CD4-positive, alpha-beta T cell (primary cell): ENCODE data around the gene RBMS3. TPM values are rescaled to one million over a fixed set of nuclear protein-coding genes. Genes with fewer than 3 reads are reported as not detected.

Experiments
- ATAC-seq: fragments of 200-7000 bp; cut with Tn5 transposase; one replicate; pipeline ENCODE4 v1.10.0; 2022; ENCODE audit warnings: mild to moderate bottlenecking; ENCODE audit not compliant: poor library complexity
- CTCF ChIA-PET: fragments of 350-600 bp; sonication (Branson Sonifier 250); formaldehyde crosslinking; loops from one replicate; lab custom pipeline; 2021; ENCODE audit warnings: antibody characterized with exemption, inconsistent platforms; lab: Charles Lee
- POLR2A ChIA-PET: fragments of 350-600 bp; sonication (Branson Sonifier 250); formaldehyde crosslinking; loops from one replicate; lab custom pipeline; 2021; ENCODE audit warnings: antibody characterized with exemption, inconsistent platforms; lab: Charles Lee
- DNase-seq, 14 experiments: peaks; one replicate each; pipeline ENCODE4 v3.0.0-alpha.2; 2013 to 2020; ENCODE audit warnings: mixed read lengths in 2 of 14
- H3K27ac ChIP-seq, 2 donors: one replicate each; pipeline versions ENCODE4 v1.5.1 to v1.7.0; 2013; ENCODE audit warnings: low read length in 2 of 2, low read depth in 1 of 2, mild to moderate bottlenecking in 1 of 2
- H3K27me3 ChIP-seq, 2 experiments: 1 replicate in 1 of 2; 2 replicates in 1 of 2; pipeline versions ENCODE4 v1.6.1 to v1.7.0; 2013; ENCODE audit warnings: low read length in 2 of 2, control low read depth in 1 of 2, mild to moderate bottlenecking in 1 of 2, moderate library complexity in 1 of 2; ENCODE audit not compliant: insufficient read depth in 2 of 2, control insufficient read depth in 1 of 2
- H3K36me3 ChIP-seq: one replicate; pipeline ENCODE4 v1.6.1; 2013; ENCODE audit warnings: low read length, control low read depth; ENCODE audit not compliant: insufficient read depth
- H3K4me1 ChIP-seq: one replicate; pipeline ENCODE4 v1.6.1; 2013; ENCODE audit warnings: low read length, control low read depth; ENCODE audit not compliant: insufficient read depth
- H3K4me3 ChIP-seq: one replicate; pipeline ENCODE4 v1.5.1; 2013; ENCODE audit warnings: mild to moderate bottlenecking, low read length, moderate library complexity
- H3K9me3 ChIP-seq, 2 experiments: 1 replicate in 1 of 2; 2 replicates in 1 of 2; pipeline versions ENCODE4 v1.6.1 to v1.7.0; 2013; ENCODE audit warnings: low read length in 2 of 2, mild to moderate bottlenecking in 2 of 2, control low read depth in 1 of 2, moderate library complexity in 1 of 2; ENCODE audit not compliant: control insufficient read depth in 1 of 2, insufficient read depth in 1 of 2
- H3K27ac Mint-ChIP-seq: one replicate; pipeline ENCODE4 v1.8.0; 2020; ENCODE audit warnings: mixed read lengths
- H3K27me3 Mint-ChIP-seq: one replicate; pipeline ENCODE4 v1.8.0; 2021; ENCODE audit warnings: mixed read lengths
- H3K36me3 Mint-ChIP-seq: one replicate; pipeline ENCODE4 v1.8.0; 2021; ENCODE audit warnings: low read depth, mixed read lengths
- H3K4me1 Mint-ChIP-seq: one replicate; pipeline ENCODE4 v1.8.0; 2021; ENCODE audit warnings: low read depth, mixed read lengths
- H3K4me3 Mint-ChIP-seq: one replicate; pipeline ENCODE4 v1.8.0; 2020; ENCODE audit warnings: mild to moderate bottlenecking, mixed read lengths
- H3K9me3 Mint-ChIP-seq: one replicate; pipeline ENCODE4 v1.8.0; 2020; ENCODE audit warnings: mixed read lengths
- CTCF ChIP-seq: fragments of 200-600 bp; IDR thresholded peaks from one replicate; pipeline ENCODE4 v1.8.0; 2022; ENCODE audit warnings: antibody characterized with exemption, mild to moderate bottlenecking
- intact Hi-C, 2 experiments: fragments of 100-400 bp; cut with DNase I in 1 of 2; cut with micrococcal nuclease in 1 of 2; formaldehyde crosslinking; loops; one replicate each; pipeline versions ENCODE4 v1.15.1 to v1.9.0; 2023 to 2025; cut with DNase I, micrococcal nuclease
- total RNA-seq, 174 experiments: library from RNA in 2 of 174; stranded (reverse) in 2 of 174; gene quantifications; one replicate each; pipeline ENCODE4 v1.2.3 and lab custom pipeline; 2021 to 2026

RBMS3 gene
- total RNA-seq, 2 experiments from 2014 or later, result 1.6 to 1.7 TPM

GRCh38 chr3:29590012-29590411 lies 309.1 kb downstream of the RBMS3 start:
- H3K9me3 ChIP-seq, result no peaks in the 10 kb centered on the region
- no peak for TF ChIP-seq CTCF
- H3K4me1 ChIP-seq, result no peaks in the 10 kb centered on the region
- Mint-ChIP-seq H3K9me3 (peaks cover 9% of the 10 kb centered on the region), H3K27ac (no peak overlapping the region), H3K27me3 (no peaks in the 10 kb centered on the region), H3K36me3 (no peaks in the 10 kb centered on the region), H3K4me3 (no peak overlapping the region), H3K4me1 (no peaks in the 10 kb centered on the region)
- no peaks in the 10 kb centered on the region for H3K27me3 ChIP-seq
- ATAC-seq (no peak), DNase-seq (no peak)
- ChIA-PET CTCF (interaction anchor here (1.5 kb wide), 1 partner anchor 10 kb away, joined by 3 read pairs; no protein-coding TSS in a partner anchor), POLR2A (no interaction called here)
- H3K27ac ChIP-seq, result no peak overlapping the region
- intact Hi-C loops, result no loop called here
- H3K36me3 ChIP-seq, result no peaks in the 10 kb centered on the region
- no peak overlapping the region for H3K4me3 ChIP-seq

GRCh38 chr3:29590461-29590860 lies 309.6 kb downstream of the RBMS3 start:
- Mint-ChIP-seq H3K9me3 (peaks cover 9% of the 10 kb centered on the region), H3K4me3 (no peak overlapping the region), H3K27ac (no peak overlapping the region), H3K36me3 (no peaks in the 10 kb centered on the region), H3K27me3 (no peaks in the 10 kb centered on the region), H3K4me1 (no peaks in the 10 kb centered on the region)
- intact Hi-C loops, result no loop called here
- ChIA-PET POLR2A (no interaction called here), CTCF (no interaction called here)
- Histone ChIP-seq H3K27ac (no peak overlapping the region), H3K36me3 (no peaks in the 10 kb centered on the region), H3K4me1 (no peaks in the 10 kb centered on the region), H3K27me3 (no peaks in the 10 kb centered on the region), H3K4me3 (no peak overlapping the region), H3K9me3 (no peaks in the 10 kb centered on the region)
- no peak for TF ChIP-seq CTCF
- DNase-seq (no peak), ATAC-seq (no peak)

- TF ChIP-seq CTCF, result no peak
- H3K27ac ChIP-seq, result no peak overlapping the region
- H3K36me3 Mint-ChIP-seq, result no peaks in the 10 kb centered on the region
- CTCF ChIA-PET, result no interaction called here
- H3K9me3 Mint-ChIP-seq, result peaks cover 9% of the 10 kb centered on the region
- no peak overlapping the region for H3K4me3 Mint-ChIP-seq
- no peak overlapping the region for H3K4me3 ChIP-seq
- no peaks in the 10 kb centered on the region for H3K9me3 ChIP-seq
- H3K36me3 ChIP-seq, result no peaks in the 10 kb centered on the region
- no peaks in the 10 kb centered on the region for H3K27me3 ChIP-seq
- no peak for DNase-seq
- H3K27me3 Mint-ChIP-seq, result no peaks in the 10 kb centered on the region
- no peaks in the 10 kb centered on the region for H3K4me1 Mint-ChIP-seq
- no peak overlapping the region for H3K27ac Mint-ChIP-seq
- intact Hi-C loops, result no loop called here
- H3K4me1 ChIP-seq, result no peaks in the 10 kb centered on the region
- POLR2A ChIA-PET, result no interaction called here
- ATAC-seq, result no peak
Measured at GRCh38 chr3:29591579-29591978, 310.7 kb downstream of the RBMS3 start.
